MM.1S (cell line): ENCODE measurements around the gene RABGGTB.

Experiments
- CTCF ChIP-seq: fragments of 300-600 bp; sonication (generic); IDR thresholded peaks from 2 replicates; pipeline ENCODE4 v1.5.1; 2016; ENCODE audit warnings: antibody characterized with exemption, low read length, mixed read lengths
- EZH2 ChIP-seq: fragments of 300-600 bp; sonication (generic); optimal IDR thresholded peaks from 2 replicates; pipeline ENCODE3; 2017; ENCODE audit warnings: low read depth, mild to moderate bottlenecking, antibody characterized with exemption, low read length, mixed read lengths
- EZH2phosphoT487 ChIP-seq: fragments of 300-600 bp; sonication (generic); IDR thresholded peaks from 2 replicates; pipeline ENCODE4 v1.6.1; 2018; ENCODE audit warnings: antibody characterized with exemption, low read length

- TF ChIP-seq CTCF (no peak), EZH2phosphoT487 (no peak), EZH2 (no peak)
Measured at GRCh38 chr1:75742047-75742625, 43.9 kb upstream of the RABGGTB start.
